22Rv1 (cell line): Measurements from ENCODE around the gene GARRE1.

Experiments
- CTCF ChIP-seq: fragments of 450-650 bp; IDR thresholded peaks from 2 replicates; pipeline ENCODE4 v1.5.1; 2017; ENCODE audit warnings: mild to moderate bottlenecking
- ZFX ChIP-seq: fragments of 450-650 bp; IDR thresholded peaks from 2 replicates; pipeline ENCODE4 v1.6.1; 2017; ENCODE audit warnings: antibody characterized with exemption, borderline replicate concordance

GRCh38 chr19:34299576-34299975 is 45.2 kb downstream of the GARRE1 start:
- TF ChIP-seq CTCF (no peak), ZFX (no peak)
